GM12878 (cell line): ENCODE results near the gene EID1. TPM values are rescaled to one million over a fixed set of nuclear protein-coding genes. Genes with fewer than 3 reads are reported as not detected.

ENCODE experiments used
- CHD4 ChIP-seq: fragments of 200-600 bp; sonication (generic); IDR thresholded peaks from 2 replicates; pipeline ENCODE4 v1.6.1; 2016; ENCODE audit warnings: mild to moderate bottlenecking
- MXI1 ChIP-seq: fragments of 150-350 bp; IDR thresholded peaks from 2 replicates; pipeline ENCODE4 v1.6.1; 2011; ENCODE audit warnings: low read depth, mild to moderate bottlenecking, inconsistent platforms, low read length, improper control_type of control experiment
- POLR2AphosphoS2 ChIP-seq: IDR thresholded peaks from 2 replicates; pipeline ENCODE4 v1.6.1; 2011; ENCODE audit warnings: low read depth, mild to moderate bottlenecking, low read length, improper control_type of control experiment, moderate library complexity
- SMAD1 ChIP-seq: fragments of 450-650 bp; IDR thresholded peaks from 2 replicates; pipeline ENCODE4 v1.6.1; 2018; ENCODE audit warnings: mild to moderate bottlenecking, low read depth; ENCODE audit not compliant: partially characterized antibody
- SUPT20H ChIP-seq: IDR thresholded peaks from 2 replicates; pipeline ENCODE4 v1.6.1; 2011; ENCODE audit warnings: low read depth, mild to moderate bottlenecking, low read length, moderate library complexity, borderline replicate concordance; ENCODE audit not compliant: control insufficient read depth
- ZNF207 ChIP-seq: fragments of 450-650 bp; IDR thresholded peaks from 2 replicates; pipeline ENCODE4 v1.6.1; 2014; ENCODE audit warnings: antibody characterized with exemption, mild to moderate bottlenecking, borderline replicate concordance
- ZNF592 ChIP-seq: fragments of 450-650 bp; IDR thresholded peaks from 2 replicates; pipeline ENCODE4 v1.6.1; 2017; ENCODE audit warnings: mild to moderate bottlenecking, moderate library complexity
- polyA plus RNA-seq, 11 experiments: library from polyadenylated mRNA; depleted of rRNA in 4 of 11; unstranded in 6 of 11; stranded (reverse) in 5 of 11; fragments of >200 nt; fragmentation: Nextera tagmentation in 4 of 11; fragmentation: Illumina TruSeq in 1 of 11; extraction: Ambion mirVana in 4 of 11; extraction: Trizol in 1 of 11; gene quantifications; 1 replicate in 1 of 11; 2 replicates in 10 of 11; pipeline versions ENCODE4 v1.2.1 to v1.2.3, GENCODE V29; 2011 to 2016; ENCODE audit warnings: inconsistent platforms in 2 of 11, missing spikeins in 2 of 11, low read depth in 1 of 11
- total RNA-seq, 4 experiments: library from RNA; depleted of rRNA in 3 of 4; stranded (reverse); fragments of >200 nt in 3 of 4; fragmentation: Illumina TruSeq in 1 of 4; extraction: Trizol in 1 of 4; gene quantifications; 2 replicates each; pipeline versions ENCODE4 v1.2.1 to v1.2.3, GENCODE V29; 2013 to 2021
- TF ChIP-seq, protein P1 (sequence below): fragments of 150-350 bp; IDR thresholded peaks from 2 replicates; pipeline ENCODE4 v1.6.1; 2016; ENCODE audit warnings: low read depth, low read length
- TF ChIP-seq, protein P2 (sequence below): IDR thresholded peaks from 2 replicates; pipeline ENCODE4 v1.6.1; 2012; ENCODE audit warnings: mild to moderate bottlenecking, low read depth, low read length

EID1 gene
- total and polyA plus RNA-seq, 10 of the 15 experiments (the other 5 are each of a cell fraction or from before 2014, with no cell fraction given): 45.6 to 210 (median 124) TPM

GRCh38 chr15:48850648-48851047 lies 27.3 kb upstream of the EID1 start (continued):
- TF ChIP-seq, protein P1, sequence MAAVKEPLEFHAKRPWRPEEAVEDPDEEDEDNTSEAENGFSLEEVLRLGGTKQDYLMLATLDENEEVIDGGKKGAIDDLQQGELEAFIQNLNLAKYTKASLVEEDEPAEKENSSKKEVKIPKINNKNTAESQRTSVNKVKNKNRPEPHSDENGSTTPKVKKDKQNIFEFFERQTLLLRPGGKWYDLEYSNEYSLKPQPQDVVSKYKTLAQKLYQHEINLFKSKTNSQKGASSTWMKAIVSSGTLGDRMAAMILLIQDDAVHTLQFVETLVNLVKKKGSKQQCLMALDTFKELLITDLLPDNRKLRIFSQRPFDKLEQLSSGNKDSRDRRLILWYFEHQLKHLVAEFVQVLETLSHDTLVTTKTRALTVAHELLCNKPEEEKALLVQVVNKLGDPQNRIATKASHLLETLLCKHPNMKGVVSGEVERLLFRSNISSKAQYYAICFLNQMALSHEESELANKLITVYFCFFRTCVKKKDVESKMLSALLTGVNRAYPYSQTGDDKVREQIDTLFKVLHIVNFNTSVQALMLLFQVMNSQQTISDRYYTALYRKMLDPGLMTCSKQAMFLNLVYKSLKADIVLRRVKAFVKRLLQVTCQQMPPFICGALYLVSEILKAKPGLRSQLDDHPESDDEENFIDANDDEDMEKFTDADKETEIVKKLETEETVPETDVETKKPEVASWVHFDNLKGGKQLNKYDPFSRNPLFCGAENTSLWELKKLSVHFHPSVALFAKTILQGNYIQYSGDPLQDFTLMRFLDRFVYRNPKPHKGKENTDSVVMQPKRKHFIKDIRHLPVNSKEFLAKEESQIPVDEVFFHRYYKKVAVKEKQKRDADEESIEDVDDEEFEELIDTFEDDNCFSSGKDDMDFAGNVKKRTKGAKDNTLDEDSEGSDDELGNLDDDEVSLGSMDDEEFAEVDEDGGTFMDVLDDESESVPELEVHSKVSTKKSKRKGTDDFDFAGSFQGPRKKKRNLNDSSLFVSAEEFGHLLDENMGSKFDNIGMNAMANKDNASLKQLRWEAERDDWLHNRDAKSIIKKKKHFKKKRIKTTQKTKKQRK: no peak
- TF ChIP-seq, protein P2, sequence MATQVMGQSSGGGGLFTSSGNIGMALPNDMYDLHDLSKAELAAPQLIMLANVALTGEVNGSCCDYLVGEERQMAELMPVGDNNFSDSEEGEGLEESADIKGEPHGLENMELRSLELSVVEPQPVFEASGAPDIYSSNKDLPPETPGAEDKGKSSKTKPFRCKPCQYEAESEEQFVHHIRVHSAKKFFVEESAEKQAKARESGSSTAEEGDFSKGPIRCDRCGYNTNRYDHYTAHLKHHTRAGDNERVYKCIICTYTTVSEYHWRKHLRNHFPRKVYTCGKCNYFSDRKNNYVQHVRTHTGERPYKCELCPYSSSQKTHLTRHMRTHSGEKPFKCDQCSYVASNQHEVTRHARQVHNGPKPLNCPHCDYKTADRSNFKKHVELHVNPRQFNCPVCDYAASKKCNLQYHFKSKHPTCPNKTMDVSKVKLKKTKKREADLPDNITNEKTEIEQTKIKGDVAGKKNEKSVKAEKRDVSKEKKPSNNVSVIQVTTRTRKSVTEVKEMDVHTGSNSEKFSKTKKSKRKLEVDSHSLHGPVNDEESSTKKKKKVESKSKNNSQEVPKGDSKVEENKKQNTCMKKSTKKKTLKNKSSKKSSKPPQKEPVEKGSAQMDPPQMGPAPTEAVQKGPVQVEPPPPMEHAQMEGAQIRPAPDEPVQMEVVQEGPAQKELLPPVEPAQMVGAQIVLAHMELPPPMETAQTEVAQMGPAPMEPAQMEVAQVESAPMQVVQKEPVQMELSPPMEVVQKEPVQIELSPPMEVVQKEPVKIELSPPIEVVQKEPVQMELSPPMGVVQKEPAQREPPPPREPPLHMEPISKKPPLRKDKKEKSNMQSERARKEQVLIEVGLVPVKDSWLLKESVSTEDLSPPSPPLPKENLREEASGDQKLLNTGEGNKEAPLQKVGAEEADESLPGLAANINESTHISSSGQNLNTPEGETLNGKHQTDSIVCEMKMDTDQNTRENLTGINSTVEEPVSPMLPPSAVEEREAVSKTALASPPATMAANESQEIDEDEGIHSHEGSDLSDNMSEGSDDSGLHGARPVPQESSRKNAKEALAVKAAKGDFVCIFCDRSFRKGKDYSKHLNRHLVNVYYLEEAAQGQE: no peak
- TF ChIP-seq SUPT20H (no peak), ZNF207 (no peak), ZNF592 (no peak), SMAD1 (no peak), POLR2AphosphoS2 (no peak), CHD4 (no peak), MXI1 (no peak)
